Loucy (cell line): ENCODE data around the gene ARID1B.

Experiments used
- H2AFZ ChIP-seq: fragments of 200-600 bp; sonication (generic); 2 replicates; pipeline ENCODE4 v1.6.0; 2016; ENCODE audit warnings: antibody characterized with exemption, mild to moderate bottlenecking, low read length, moderate library complexity
- H3F3A ChIP-seq: fragments of 200-600 bp; 2 replicates; pipeline ENCODE4 v1.6.0; 2016; ENCODE audit warnings: antibody characterized with exemption, low read depth, mild to moderate bottlenecking
- H3K27me3 ChIP-seq: fragments of 200-600 bp; sonication (generic); 2 replicates; pipeline ENCODE4 v1.6.1; 2014; ENCODE audit warnings: low read length, mild to moderate bottlenecking; ENCODE audit not compliant: insufficient read depth, poor library complexity, severe bottlenecking
- H3K36me3 ChIP-seq: fragments of 200-600 bp; sonication (generic); 2 replicates; pipeline ENCODE4 v1.6.1; 2016; ENCODE audit warnings: low read length; ENCODE audit not compliant: insufficient read depth
- H3K4me1 ChIP-seq: fragments of 200-600 bp; sonication (generic); 2 replicates; pipeline ENCODE4 v1.5.1; 2014; ENCODE audit warnings: low read length, mild to moderate bottlenecking; ENCODE audit not compliant: insufficient read depth, poor library complexity, severe bottlenecking
- H3K4me2 ChIP-seq: fragments of 200-600 bp; sonication (generic); 2 replicates; pipeline ENCODE4 v1.6.0; 2014; ENCODE audit warnings: antibody characterized with exemption, low read length, low read depth, mild to moderate bottlenecking; ENCODE audit not compliant: poor library complexity, severe bottlenecking
- H3K4me3 ChIP-seq: fragments of 200-600 bp; sonication (generic); 2 replicates; pipeline ENCODE4 v1.5.1; 2014; ENCODE audit warnings: low read length, mild to moderate bottlenecking, mixed read lengths; ENCODE audit not compliant: poor library complexity, severe bottlenecking
- H3K79me2 ChIP-seq: fragments of 200-600 bp; sonication (generic); 2 replicates; pipeline ENCODE4 v1.6.1; 2014; ENCODE audit warnings: low read length; ENCODE audit not compliant: insufficient read depth
- H3K9ac ChIP-seq: fragments of 200-600 bp; sonication (generic); 2 replicates; pipeline ENCODE4 v1.6.0; 2014; ENCODE audit warnings: mild to moderate bottlenecking, low read depth, low read length, moderate library complexity; ENCODE audit not compliant: poor library complexity, severe bottlenecking
- H3K9me2 ChIP-seq: fragments of 200-600 bp; sonication (generic); replicated peaks from 2 replicates; pipeline ENCODE4 v1.6.1; 2016; ENCODE audit warnings: low read depth, low read length, mixed read lengths
- H3K9me3 ChIP-seq: fragments of 200-600 bp; sonication (generic); 2 replicates; pipeline ENCODE4 v1.6.1; 2014; ENCODE audit warnings: mild to moderate bottlenecking, antibody characterized with exemption, low read length, low read depth; ENCODE audit not compliant: insufficient read depth
- H4K20me1 ChIP-seq: fragments of 200-600 bp; sonication (generic); 2 replicates; pipeline ENCODE4 v1.6.0; 2014; ENCODE audit warnings: antibody characterized with exemption, low read length, mild to moderate bottlenecking; ENCODE audit not compliant: insufficient read depth, poor library complexity, severe bottlenecking
- EZH2phosphoT487 ChIP-seq: fragments of 200-600 bp; IDR thresholded peaks from 2 replicates; pipeline ENCODE4 v1.6.1; 2018; ENCODE audit warnings: antibody characterized with exemption, mild to moderate bottlenecking, moderate library complexity, borderline replicate concordance
- TF ChIP-seq, protein P1 (sequence below): fragments of 200-600 bp; sonication (generic); conservative IDR thresholded peaks from 2 replicates; pipeline ENCODE4 v1.5.1; 2014; ENCODE audit warnings: mild to moderate bottlenecking, antibody characterized with exemption, low read length

ARID1B gene

DNA sequence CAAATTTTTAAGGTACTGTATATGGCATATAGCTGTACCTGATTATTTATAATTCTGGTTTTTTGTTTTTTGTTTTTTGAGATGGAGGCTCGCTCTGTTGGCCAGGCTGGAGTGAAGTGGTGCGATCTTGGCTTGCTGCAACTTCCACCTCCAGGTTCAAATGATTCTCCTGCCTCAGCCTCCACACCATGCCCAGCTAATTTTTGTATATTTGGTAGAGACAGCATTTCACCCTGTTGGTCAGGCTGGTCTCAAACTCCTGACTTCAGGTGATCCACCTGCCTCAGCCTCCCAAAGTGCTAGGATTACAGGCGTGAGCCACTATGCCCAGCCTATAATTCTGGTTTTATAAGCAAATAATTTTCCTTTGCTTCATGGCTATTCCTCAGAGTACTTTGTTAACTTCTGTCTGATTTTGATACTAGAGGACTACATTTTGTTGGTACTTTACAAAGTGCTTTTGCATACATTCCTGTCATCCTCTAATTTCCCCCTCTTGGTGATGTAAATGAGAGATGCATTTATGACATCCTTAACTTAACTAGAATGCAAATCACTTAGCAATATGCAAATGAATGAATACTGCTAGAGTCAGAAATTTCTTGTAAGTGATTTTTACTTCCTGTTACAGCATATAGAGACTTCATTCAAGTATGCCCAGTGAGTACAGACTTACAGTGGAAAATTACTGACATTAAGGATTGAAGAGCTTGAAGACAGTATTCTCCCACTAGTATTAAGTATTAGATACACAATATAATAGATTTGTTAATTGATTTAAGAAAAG is 35.7 kb upstream of the ARID1B start:
- H3K4me3 ChIP-seq = no peak overlapping the region
- H3F3A ChIP-seq = no peaks in the 10 kb centered on the region
- H3K9me2 ChIP-seq = no peaks in the 10 kb centered on the region
- no peak overlapping the region for H3K9ac ChIP-seq
- H3K4me2 ChIP-seq = no peak overlapping the region
- H3K79me2 ChIP-seq = no peaks in the 10 kb centered on the region
- 0 out of 2 replicates have a peak, but pooled peaks cover 4% of the 10 kb centered on the region for H3K9me3 ChIP-seq
- TF ChIP-seq EZH2phosphoT487 = no peak
- TF ChIP-seq, protein P1, sequence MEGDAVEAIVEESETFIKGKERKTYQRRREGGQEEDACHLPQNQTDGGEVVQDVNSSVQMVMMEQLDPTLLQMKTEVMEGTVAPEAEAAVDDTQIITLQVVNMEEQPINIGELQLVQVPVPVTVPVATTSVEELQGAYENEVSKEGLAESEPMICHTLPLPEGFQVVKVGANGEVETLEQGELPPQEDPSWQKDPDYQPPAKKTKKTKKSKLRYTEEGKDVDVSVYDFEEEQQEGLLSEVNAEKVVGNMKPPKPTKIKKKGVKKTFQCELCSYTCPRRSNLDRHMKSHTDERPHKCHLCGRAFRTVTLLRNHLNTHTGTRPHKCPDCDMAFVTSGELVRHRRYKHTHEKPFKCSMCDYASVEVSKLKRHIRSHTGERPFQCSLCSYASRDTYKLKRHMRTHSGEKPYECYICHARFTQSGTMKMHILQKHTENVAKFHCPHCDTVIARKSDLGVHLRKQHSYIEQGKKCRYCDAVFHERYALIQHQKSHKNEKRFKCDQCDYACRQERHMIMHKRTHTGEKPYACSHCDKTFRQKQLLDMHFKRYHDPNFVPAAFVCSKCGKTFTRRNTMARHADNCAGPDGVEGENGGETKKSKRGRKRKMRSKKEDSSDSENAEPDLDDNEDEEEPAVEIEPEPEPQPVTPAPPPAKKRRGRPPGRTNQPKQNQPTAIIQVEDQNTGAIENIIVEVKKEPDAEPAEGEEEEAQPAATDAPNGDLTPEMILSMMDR = no peak
- no peaks in the 10 kb centered on the region for H4K20me1 ChIP-seq
- H3K27me3 ChIP-seq = no peaks in the 10 kb centered on the region
- H3K36me3 ChIP-seq = no peaks in the 10 kb centered on the region
- H3K4me1 ChIP-seq = no peaks in the 10 kb centered on the region
- H2AFZ ChIP-seq = no peak overlapping the region

DNA sequence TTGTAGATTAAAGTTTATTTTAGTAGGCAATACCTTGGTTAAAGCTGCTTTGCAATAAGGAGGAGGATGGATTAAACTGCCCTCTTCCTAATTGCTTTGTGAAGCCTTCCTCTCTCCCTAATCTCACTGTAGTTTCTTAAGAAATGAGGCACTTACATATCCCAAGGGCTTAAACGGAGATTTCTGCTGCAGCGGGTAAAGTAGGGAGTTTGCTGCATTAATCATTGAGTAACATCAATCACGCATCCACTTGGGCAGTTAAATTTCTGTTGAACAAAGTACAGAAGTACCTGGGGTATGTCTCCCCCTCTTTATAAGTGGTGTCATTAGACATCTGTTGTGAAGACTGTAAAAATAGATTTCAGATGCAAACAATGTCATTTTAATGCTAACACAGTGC is 29.5 kb upstream of the ARID1B start:
- H4K20me1 ChIP-seq = no peaks in the 10 kb centered on the region
- H2AFZ ChIP-seq = no peak overlapping the region
- H3K4me3 ChIP-seq = no peak overlapping the region
- TF ChIP-seq EZH2phosphoT487 = no peak
- TF ChIP-seq, protein P1 = no peak
- no peaks in the 10 kb centered on the region for H3K9me2 ChIP-seq
- H3K36me3 ChIP-seq = no peaks in the 10 kb centered on the region
- H3K9me3 ChIP-seq = no peaks in the 10 kb centered on the region
- H3F3A ChIP-seq = no peaks in the 10 kb centered on the region
- no peak overlapping the region for H3K9ac ChIP-seq
- no peak overlapping the region for H3K4me2 ChIP-seq
- H3K27me3 ChIP-seq = no peaks in the 10 kb centered on the region
- no peaks in the 10 kb centered on the region for H3K4me1 ChIP-seq
- no peaks in the 10 kb centered on the region for H3K79me2 ChIP-seq

DNA sequence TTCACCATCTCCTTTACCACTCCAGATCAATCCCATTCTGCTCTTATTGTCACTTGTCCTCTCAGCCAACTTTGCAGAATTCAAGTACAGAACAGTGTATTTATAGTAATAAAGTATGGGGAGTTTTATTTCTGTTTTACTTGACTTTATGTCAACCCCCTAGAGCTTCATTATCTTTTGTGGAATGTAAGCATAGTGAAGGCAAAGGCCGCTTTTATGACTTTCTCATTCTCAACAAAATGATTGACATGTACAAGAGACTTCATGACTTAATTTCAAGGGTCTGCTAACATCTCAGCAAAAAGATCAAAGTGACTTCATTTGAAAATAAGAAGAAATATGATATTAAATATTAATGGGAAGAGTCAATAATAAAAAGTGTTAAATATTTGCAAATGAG is 28.7 kb upstream of the ARID1B start:
- H2AFZ ChIP-seq = no peak overlapping the region
- H3K27me3 ChIP-seq = no peaks in the 10 kb centered on the region
- H3K9me2 ChIP-seq = no peaks in the 10 kb centered on the region
- H3K4me3 ChIP-seq = no peak overlapping the region
- H3K36me3 ChIP-seq = no peaks in the 10 kb centered on the region
- no peak overlapping the region for H3K9ac ChIP-seq
- no peaks in the 10 kb centered on the region for H3K4me1 ChIP-seq
- no peak overlapping the region for H3K4me2 ChIP-seq
- no peaks in the 10 kb centered on the region for H3K9me3 ChIP-seq
- H3K79me2 ChIP-seq = no peaks in the 10 kb centered on the region
- no peaks in the 10 kb centered on the region for H3F3A ChIP-seq
- TF ChIP-seq, protein P1 = no peak
- TF ChIP-seq EZH2phosphoT487 = no peak
- H4K20me1 ChIP-seq = no peaks in the 10 kb centered on the region
